ENCODE measurements around the gene TMED9.

- TF ChIP-seq POLR2A (IDR thresholded peaks at IDR 0.05; ENCODE audit: low read length): no peak
- TF ChIP-seq GATA1 (IDR thresholded peaks at IDR 0.05; ENCODE audit: low read depth, low read length): no peak
These were observed 16.5 kb upstream of the TMED9 start for GRCh38 chr5:177575488-177575887.

Measured in erythroblast (primary cell).